H1 (cell line): Measurements from ENCODE around the gene MMAB. TPM values are rescaled to one million over a fixed set of nuclear protein-coding genes. Genes with fewer than 3 reads are reported as not detected.

Experiments used
- CHD2 ChIP-seq: IDR thresholded peaks from 2 replicates; pipeline ENCODE4 v1.6.1; 2012; ENCODE audit warnings: low read length, improper control_type of control experiment
- HDAC6 ChIP-seq: IDR thresholded peaks from one replicate; pipeline ENCODE4 v1.7.1; 2012; ENCODE audit warnings: low read depth, mild to moderate bottlenecking, inconsistent platforms, low read length, moderate library complexity
- TCF12 ChIP-seq: IDR thresholded peaks from 2 replicates; pipeline ENCODE4 v1.6.1; 2011; ENCODE audit warnings: low read depth, mild to moderate bottlenecking, low read length
- polyA plus RNA-seq, 7 experiments: library from polyadenylated mRNA; depleted of rRNA in 3 of 7; stranded (reverse) in 5 of 7; unstranded in 2 of 7; fragments of >200 nt in 5 of 7; fragments of 200-250 nt in 2 of 7; gene quantifications; 1 replicate in 5 of 7; 2 replicates in 1 of 7; 4 replicates in 1 of 7; pipeline versions ENCODE4 v1.2.1 to v1.2.3, GENCODE V29; 2011 to 2013; ENCODE audit warnings: missing spikeins in 2 of 7, mixed read lengths in 2 of 7
- total RNA-seq: library from RNA; stranded (reverse); fragmentation: NEBNext Ultra II Directional; extraction: Animal tissue kit (Norgen Biotek cat#: 25700); gene quantifications from 2 replicates; pipeline ENCODE4 v1.2.1, GENCODE V29; 2021

MMAB gene
- total and polyA plus RNA-seq, 2 of the 8 experiments (the other 6 are each of a cell fraction or from before 2014, with no cell fraction given), result 12.9 to 18.5 TPM

- TF ChIP-seq CHD2 (no peak), TCF12 (no peak), HDAC6 (no peak)
Observed at GRCh38 chr12:109590566-109590965, 17.3 kb upstream of the MMAB start (continued).
